ENCODE measurements around the gene KCNK1. TPM values are rescaled to one million over a fixed set of nuclear protein-coding genes. Genes with fewer than 3 reads are reported as not detected.

Gene KCNK1
- total and polyA plus RNA-seq, 10 donors, result 0.15 to 2.9 (median 1.3) TPM

DNA sequence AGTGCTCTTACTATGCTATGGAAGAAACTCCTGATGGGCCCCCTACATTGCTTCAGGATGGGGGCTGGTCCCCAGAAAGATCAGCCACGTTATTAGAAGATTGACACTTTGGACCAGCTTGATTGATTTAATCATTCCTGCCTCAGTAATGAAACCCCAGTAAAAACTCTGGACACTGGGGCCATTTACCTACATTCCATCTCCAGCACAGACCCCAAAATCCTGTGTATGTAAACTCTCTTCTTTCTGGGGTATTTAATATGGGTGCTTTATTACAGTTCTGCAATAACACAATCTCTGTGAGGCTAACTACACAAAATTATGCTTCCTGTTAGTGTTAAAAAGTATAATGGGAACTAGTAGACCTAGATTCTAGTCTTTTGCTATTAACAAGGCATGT is 96.6 kb downstream of the KCNK1 start:
- TF ChIP-seq POLR2A (IDR thresholded peaks at IDR 0.05), result no peak
- no peak for TF ChIP-seq CTCF (IDR thresholded peaks at IDR 0.05 in 8 of 11, conservative IDR thresholded peaks at IDR 0.05 in 3 of 11)
- TF ChIP-seq POLR2AphosphoS5 (IDR thresholded peaks at IDR 0.05), result no peak
- Histone ChIP-seq H3K36me3 (no peaks in the 10 kb centered on the region), H3K9me3 (peaks cover 0 to 3% (median 0%) of the 10 kb centered on the region in 8 donors), H3K27me3 (replicated peaks in 1 of 7) (no peaks in the 10 kb centered on the region), H3K4me3 (no peak overlapping the region), H3K4me1 (no peaks in the 10 kb centered on the region), H3K27ac (no peak overlapping the region)
- intact Hi-C loops (cut with DNase I; ENCODE audit: low total_unique reads), result no loop called here
- 38 to 61% (median 50%) methylated on average over 1 of the region's 1 CpG for WGBS, 5 donors
- DNase-seq, result no peak

GRCh38 chr1:233714631-233715217 is 100.8 kb downstream of the KCNK1 start:
- DNase-seq, result no peak
- TF ChIP-seq POLR2A (IDR thresholded peaks at IDR 0.05), result no peak
- no peak for TF ChIP-seq CTCF (IDR thresholded peaks at IDR 0.05 in 8 of 11, conservative IDR thresholded peaks at IDR 0.05 in 3 of 11)
- no peak for TF ChIP-seq POLR2AphosphoS5 (IDR thresholded peaks at IDR 0.05)
- Histone ChIP-seq H3K4me1 (no peaks in the 10 kb centered on the region), H3K27ac (no peak overlapping the region), H3K4me3 (no peak overlapping the region), H3K27me3 (replicated peaks in 1 of 7) (no peaks in the 10 kb centered on the region), H3K9me3 (peaks cover 0 to 11% (median 0%) of the 10 kb centered on the region in 8 donors), H3K36me3 (no peaks in the 10 kb centered on the region)
- intact Hi-C loops (cut with DNase I; ENCODE audit: low total_unique reads), result no loop called here
- WGBS, 5 donors, result 59 to 73% (median 68%) methylated on average over 4 of the region's 4 CpGs

DNA sequence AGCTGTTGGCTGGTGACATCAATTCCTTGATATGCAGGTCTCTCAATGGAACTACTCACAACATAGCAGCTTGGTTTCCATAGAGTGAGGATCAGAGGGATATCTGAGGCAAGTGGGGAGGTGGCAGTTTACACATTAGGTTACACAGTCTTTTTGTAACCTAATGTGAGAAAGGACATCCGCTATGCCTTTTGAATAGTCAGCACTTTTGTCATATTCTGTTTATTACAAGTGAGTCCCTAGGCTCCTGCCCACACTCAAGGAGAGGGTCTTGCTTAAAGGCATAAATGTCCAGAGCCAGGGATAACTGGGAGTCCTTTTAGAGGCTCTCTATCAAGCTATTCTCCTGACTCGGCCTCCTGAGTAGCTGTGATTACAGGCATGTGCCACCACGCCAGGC is 104.2 kb downstream of the KCNK1 start:
- WGBS, 5 donors, result 79 to 92% (median 88%) methylated on average over 3 of the region's 3 CpGs
- no peak overlapping the region for H3K27ac ChIP-seq
- no peaks in the 10 kb centered on the region for H3K36me3 ChIP-seq
- no peak for DNase-seq
- no peaks in the 10 kb centered on the region for H3K27me3 ChIP-seq (replicated peaks in 1 of 7)
- peaks cover 0 to 7% (median 0%) of the 10 kb centered on the region in 8 donors for H3K9me3 ChIP-seq
- no peak overlapping the region for H3K4me3 ChIP-seq
- TF ChIP-seq POLR2AphosphoS5 (IDR thresholded peaks at IDR 0.05) (no peak), CTCF (IDR thresholded peaks at IDR 0.05 in 8 of 11, conservative IDR thresholded peaks at IDR 0.05 in 3 of 11) (no peak), POLR2A (IDR thresholded peaks at IDR 0.05) (no peak)
- intact Hi-C loops (cut with DNase I; ENCODE audit: low total_unique reads), result no loop called here
- no peaks in the 10 kb centered on the region for H3K4me1 ChIP-seq

DNA sequence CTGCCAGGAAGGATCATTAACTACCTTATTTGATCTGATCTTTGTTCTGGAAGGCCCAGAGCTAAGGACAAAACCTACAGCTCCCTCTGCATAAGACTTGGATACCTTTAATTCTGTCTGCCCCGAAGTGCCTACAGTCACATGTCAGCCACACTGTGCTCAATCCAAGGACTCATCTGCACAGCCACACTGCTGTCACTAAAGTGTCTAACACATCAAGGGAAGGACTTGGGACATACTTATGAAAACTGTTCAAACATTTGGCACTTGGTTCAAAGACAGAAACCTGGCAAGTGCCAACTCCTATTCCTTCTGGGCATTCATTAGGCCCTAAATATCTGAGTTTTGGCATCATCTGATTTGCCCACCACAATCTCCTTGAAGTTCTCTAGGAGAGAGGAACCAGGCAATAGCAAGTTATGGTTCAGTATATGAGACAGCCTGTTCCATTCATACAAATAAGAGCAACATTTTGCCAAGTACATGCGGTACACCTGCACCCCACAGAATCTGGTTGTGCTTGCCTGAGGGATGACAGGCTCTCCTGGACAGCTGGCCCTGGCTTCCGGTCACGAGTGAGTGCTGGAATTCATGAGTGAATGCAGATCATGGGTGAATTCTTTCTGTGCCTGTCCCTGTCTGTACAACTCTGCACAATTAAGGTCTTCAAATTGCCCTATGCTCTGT is 105.9 kb downstream of the KCNK1 start:
- no peak for DNase-seq
- H3K36me3 ChIP-seq, result no peaks in the 10 kb centered on the region
- 73 to 82% (median 81%) methylated on average over 4 of the region's 4 CpGs for WGBS, 5 donors
- no peak overlapping the region for H3K27ac ChIP-seq
- intact Hi-C loops (cut with DNase I; ENCODE audit: low total_unique reads), result no loop called here
- no peaks in the 10 kb centered on the region for H3K4me1 ChIP-seq
- H3K27me3 ChIP-seq (replicated peaks in 1 of 7), result no peaks in the 10 kb centered on the region
- H3K4me3 ChIP-seq, result no peak overlapping the region
- peaks cover 0 to 13% (median 0%) of the 10 kb centered on the region in 8 donors for H3K9me3 ChIP-seq
- no peak for TF ChIP-seq CTCF (IDR thresholded peaks at IDR 0.05 in 8 of 11, conservative IDR thresholded peaks at IDR 0.05 in 3 of 11)
- TF ChIP-seq POLR2A (IDR thresholded peaks at IDR 0.05), result no peak
- TF ChIP-seq POLR2AphosphoS5 (IDR thresholded peaks at IDR 0.05), result no peak
